GM12892 (cell line): ENCODE measurements around the gene ZNF235. TPM values are rescaled to one million over a fixed set of nuclear protein-coding genes. Genes with fewer than 3 reads are reported as not detected.
"Not testable (repeated sequence)": the region's sequence is repeated elsewhere in the genome, so short reads cannot be mapped to it uniquely, and the experiment has no call there.

ENCODE experiments used
- DNase-seq: peaks from one replicate; pipeline ENCODE4 v3.0.0; 2011; ENCODE audit not compliant: insufficient read length
- FAIRE-seq: peaks from 2 replicates; lab custom pipeline; 2011; peaks lifted over from hg19 to GRCh38; lab: Jason Lieb, UNC
- POLR2A ChIP-seq: IDR thresholded peaks from 2 replicates; pipeline ENCODE4 v1.6.1; 2011; ENCODE audit warnings: low read depth, low read length, control low read depth
- POLR2AphosphoS5 ChIP-seq: IDR thresholded peaks from 2 replicates; pipeline ENCODE4 v1.6.1; 2011; ENCODE audit warnings: low read depth, low read length, control low read depth
- TAF1 ChIP-seq: IDR thresholded peaks from 2 replicates; pipeline ENCODE4 v1.6.1; 2011; ENCODE audit warnings: low read depth, mild to moderate bottlenecking, control low read depth, low read length, borderline replicate concordance
- polyA plus RNA-seq: library from polyadenylated mRNA; unstranded; fragments of >200 nt; gene quantifications from one replicate; pipeline ENCODE4 v1.2.1, GENCODE V29; 2012; ENCODE audit warnings: missing spikeins, inconsistent platforms; ENCODE audit not compliant: missing spikeins

Gene ZNF235
- 5.2 TPM for polyA plus RNA-seq

GRCh38 chr19:44304659-44305193 is at the start of gene ZNF235:
TSS of gene ZNF235 (minus strand) at chr19:44305025. CDS start at chr19:44303404, 1,621 bp downstream.
- FAIRE-seq (peak; percentile 96), DNase-seq (peak; percentile 74)
- 0 out of 2 replicates have a peak, but pooled peaks have one; percentile 45 for TF ChIP-seq TAF1
- TF ChIP-seq POLR2AphosphoS5 = peak; percentile 32; the same call in 1 of the 2 replicates
- peak; percentile 69; the same call in 1 of the 2 replicates for TF ChIP-seq POLR2A

- FAIRE-seq = no peak
- TF ChIP-seq POLR2A (no peak), POLR2AphosphoS5 (no peak), TAF1 (no peak)
- DNase-seq = no peak
Measured at GRCh38 chr19:44346556-44346955, 41.7 kb upstream of the ZNF235 start.

GRCh38 chr19:44345959-44346358 is 41.1 kb upstream of the ZNF235 start:
- TF ChIP-seq POLR2AphosphoS5 (no peak), POLR2A (no peak), TAF1 (no peak)
- DNase-seq (no peak), FAIRE-seq (no peak)

- FAIRE-seq (no peak), DNase-seq (no peak)
- no peak for TF ChIP-seq POLR2AphosphoS5
Measured at GRCh38 chr19:44344255-44344654, 39.4 kb upstream of the ZNF235 start.

GRCh38 chr19:44341794-44342193 is 37.0 kb upstream of the ZNF235 start:
- FAIRE-seq (no peak), DNase-seq (no peak)
- TF ChIP-seq POLR2AphosphoS5 (no peak), TAF1 (no peak), POLR2A (no peak)

- not testable (repeated sequence) for DNase-seq, FAIRE-seq
Measured at GRCh38 chr19:44334639-44335038, 29.8 kb upstream of the ZNF235 start.

- TF ChIP-seq POLR2AphosphoS5 = no peak
- no peak for TF ChIP-seq TAF1
- TF ChIP-seq POLR2A = no peak
- FAIRE-seq = no peak
- no peak for DNase-seq
Measured at GRCh38 chr19:44332145-44332544, 27.3 kb upstream of the ZNF235 start.

- TF ChIP-seq POLR2AphosphoS5 = no peak
- TF ChIP-seq POLR2A = no peak
- TF ChIP-seq TAF1 = no peak
- DNase-seq = no peak
- FAIRE-seq = no peak
Measured at GRCh38 chr19:44315883-44316282, 11.1 kb upstream of the ZNF235 start.

- DNase-seq (no peak), FAIRE-seq (no peak)
- TF ChIP-seq POLR2A = no peak
- TF ChIP-seq POLR2AphosphoS5 = no peak
- no peak for TF ChIP-seq TAF1
Measured at GRCh38 chr19:44313231-44313630, 8.4 kb upstream of the ZNF235 start.

GRCh38 chr19:44308011-44308410 is 3.2 kb upstream of the ZNF235 start:
- TF ChIP-seq TAF1 (no peak), POLR2AphosphoS5 (no peak), POLR2A (no peak)
- FAIRE-seq = no peak

GRCh38 chr19:44306283-44306682 is 1.5 kb upstream of the ZNF235 start:
- DNase-seq (no peak), FAIRE-seq (no peak)
- TF ChIP-seq POLR2AphosphoS5 (no peak), POLR2A (no peak), TAF1 (no peak)

More at GRCh38 chr19:44308011-44308410, 3.2 kb upstream of the ZNF235 start:
- DNase-seq = no peak

- no peak for TF ChIP-seq POLR2A
- TF ChIP-seq POLR2AphosphoS5 = no peak
- no peak for TF ChIP-seq TAF1
- FAIRE-seq (no peak), DNase-seq (no peak)
Measured at GRCh38 chr19:44305457-44305856, 632 bp upstream of the ZNF235 start.
